H9 (cell line): ENCODE results near the gene IGSF9B. TPM values are rescaled to one million over a fixed set of nuclear protein-coding genes. Genes with fewer than 3 reads are reported as not detected.

Source experiments
- DNase-seq: peaks from one replicate; pipeline ENCODE4 v3.0.0-alpha.2; 2017
- H2AFZ ChIP-seq: one replicate; pipeline ENCODE4 v1.6.1; 2013; ENCODE audit warnings: mild to moderate bottlenecking, low read length, control low read depth, moderate library complexity
- H2AK5ac ChIP-seq: 2 replicates; pipeline ENCODE4 v1.6.1; 2013; ENCODE audit warnings: low read length, control low read depth, mixed read lengths; ENCODE audit not compliant: insufficient read length
- H2BK120ac ChIP-seq: one replicate; pipeline ENCODE4 v1.6.1; 2013; ENCODE audit warnings: low read depth, mild to moderate bottlenecking, low read length, control low read depth, inconsistent platforms; ENCODE audit not compliant: poor library complexity, severe bottlenecking
- H2BK12ac ChIP-seq: 2 replicates; pipeline ENCODE4 v1.6.1; 2013; ENCODE audit warnings: low read length, control low read depth, mixed read lengths, low read depth; ENCODE audit not compliant: insufficient read length
- H2BK15ac ChIP-seq: 2 replicates; pipeline ENCODE4 v1.6.1; 2013; ENCODE audit warnings: low read depth, low read length, control low read depth
- H2BK20ac ChIP-seq: one replicate; pipeline ENCODE4 v1.6.1; 2013; ENCODE audit warnings: low read depth, mild to moderate bottlenecking, low read length, control low read depth, inconsistent platforms; ENCODE audit not compliant: poor library complexity, severe bottlenecking
- H2BK5ac ChIP-seq: 2 replicates; pipeline ENCODE4 v1.6.1; 2013; ENCODE audit warnings: low read length, control low read depth, mixed read lengths; ENCODE audit not compliant: insufficient read length
- H3K14ac ChIP-seq: 2 replicates; pipeline ENCODE4 v1.6.1; 2013; ENCODE audit warnings: low read length, control low read depth; ENCODE audit not compliant: insufficient read depth
- H3K18ac ChIP-seq: 2 replicates; pipeline ENCODE4 v1.6.1; 2013; ENCODE audit warnings: low read depth, mild to moderate bottlenecking, mixed read lengths, low read length, control low read depth; ENCODE audit not compliant: insufficient read length
- H3K23ac ChIP-seq: 2 replicates; pipeline ENCODE4 v1.6.1; 2013; ENCODE audit warnings: low read length, control low read depth, mixed read lengths, low read depth; ENCODE audit not compliant: insufficient read length
- H3K23me2 ChIP-seq: 2 replicates; pipeline ENCODE4 v1.6.1; 2013; ENCODE audit warnings: low read depth, mild to moderate bottlenecking, mixed read lengths, low read length, control low read depth; ENCODE audit not compliant: insufficient read length, poor library complexity, severe bottlenecking
- H3K27ac ChIP-seq: 2 replicates; pipeline ENCODE4 v1.5.1; 2013; ENCODE audit warnings: low read length, control low read depth, mixed read lengths, low read depth; ENCODE audit not compliant: insufficient read length
- H3K27me3 ChIP-seq: 2 replicates; pipeline ENCODE4 v1.6.1; 2013; ENCODE audit warnings: low read length, control low read depth, inconsistent platforms; ENCODE audit not compliant: insufficient read depth
- H3K4ac ChIP-seq: 2 replicates; pipeline ENCODE4 v1.6.1; 2013; ENCODE audit warnings: low read depth, mild to moderate bottlenecking, control low read depth, inconsistent platforms, low read length, moderate library complexity
- H3K4me1 ChIP-seq: 2 replicates; pipeline ENCODE4 v1.6.1; 2013; ENCODE audit warnings: low read length, control low read depth, inconsistent platforms; ENCODE audit not compliant: insufficient read depth
- H3K4me2 ChIP-seq: 2 replicates; pipeline ENCODE4 v1.6.1; 2013; ENCODE audit warnings: low read length, control low read depth, mixed read lengths; ENCODE audit not compliant: insufficient read length, insufficient read depth
- H3K56ac ChIP-seq: 2 replicates; pipeline ENCODE4 v1.6.1; 2013; ENCODE audit warnings: low read depth, mild to moderate bottlenecking, mixed read lengths, low read length, control low read depth; ENCODE audit not compliant: insufficient read length
- H3K79me1 ChIP-seq: 2 replicates; pipeline ENCODE4 v1.6.1; 2013; ENCODE audit warnings: low read depth, mild to moderate bottlenecking, moderate library complexity, low read length, control low read depth, inconsistent platforms; ENCODE audit not compliant: insufficient read depth, poor library complexity, severe bottlenecking
- H3K79me2 ChIP-seq: 2 replicates; pipeline ENCODE4 v1.6.1; 2013; ENCODE audit warnings: low read length, control low read depth, inconsistent platforms; ENCODE audit not compliant: insufficient read depth
- H3K9ac ChIP-seq: 2 replicates; pipeline ENCODE4 v1.6.1; 2013; ENCODE audit warnings: low read length, control low read depth, mixed read lengths; ENCODE audit not compliant: insufficient read length; ENCODE audit errors: extremely low read depth
- H3K9me3 ChIP-seq: one replicate; pipeline ENCODE4 v1.6.1; 2013; ENCODE audit warnings: low read depth, low read length, inconsistent platforms; ENCODE audit not compliant: control insufficient read depth
- H3T11ph ChIP-seq: one replicate; pipeline ENCODE4 v1.6.1; 2013; ENCODE audit warnings: mild to moderate bottlenecking, low read length, control low read depth, inconsistent platforms
- H4K20me1 ChIP-seq: one replicate; pipeline ENCODE4 v1.6.1; 2013; ENCODE audit not compliant: control insufficient read depth, insufficient read length, insufficient read depth
- H4K5ac ChIP-seq: 2 replicates; pipeline ENCODE4 v1.6.1; 2013; ENCODE audit warnings: low read depth, mild to moderate bottlenecking, mixed read lengths, low read length, control low read depth; ENCODE audit not compliant: insufficient read length
- H4K8ac ChIP-seq: replicated peaks from 2 replicates; pipeline ENCODE4 v1.6.1; 2013; ENCODE audit warnings: low read length, control low read depth, mixed read lengths, low read depth; ENCODE audit not compliant: insufficient read length
- H4K91ac ChIP-seq: 2 replicates; pipeline ENCODE4 v1.6.1; 2013; ENCODE audit warnings: low read depth, mild to moderate bottlenecking, moderate library complexity, mixed read lengths, low read length, control low read depth; ENCODE audit not compliant: insufficient read length
- H3K27ac Mint-ChIP-seq, 3 experiments: 2 replicates in 2 of 3; 3 replicates in 1 of 3; pipeline ENCODE4 v1.8.0; 2020 to 2021; ENCODE audit warnings: mixed read lengths in 3 of 3, mild to moderate bottlenecking in 1 of 3, moderate library complexity in 1 of 3
- H3K27me3 Mint-ChIP-seq: 2 replicates; pipeline ENCODE4 v1.8.0; 2021; ENCODE audit warnings: low read depth, mild to moderate bottlenecking, moderate library complexity, mixed read lengths
- H3K36me3 Mint-ChIP-seq, 3 experiments: 2 replicates in 2 of 3; 3 replicates in 1 of 3; pipeline ENCODE4 v1.8.0; 2020 to 2021; ENCODE audit warnings: low read depth in 3 of 3, mixed read lengths in 3 of 3; ENCODE audit not compliant: insufficient read depth in 1 of 3
- H3K4me1 Mint-ChIP-seq, 2 experiments: 2 replicates each; pipeline ENCODE4 v1.8.0; 2020; ENCODE audit warnings: mixed read lengths in 2 of 2
- H3K4me3 Mint-ChIP-seq, 2 experiments: 2 replicates in 1 of 2; 3 replicates in 1 of 2; pipeline ENCODE4 v1.8.0; 2020 to 2021; ENCODE audit warnings: mild to moderate bottlenecking in 2 of 2, mixed read lengths in 2 of 2, moderate library complexity in 1 of 2
- H3K9me3 Mint-ChIP-seq, 2 experiments: 2 replicates in 1 of 2; 3 replicates in 1 of 2; pipeline ENCODE4 v1.8.0; 2020; ENCODE audit warnings: mild to moderate bottlenecking in 2 of 2, mixed read lengths in 2 of 2, moderate library complexity in 1 of 2
- WGBS: extraction: QIAGEN DNeasy Blood & Tissue Kit; methylation state at CpG from one replicate; pipeline ENCODE4 v1.1.7; 2013; ENCODE audit warnings: missing lambda C conversion rate, low lambda C conversion rate, mixed read lengths; ENCODE audit not compliant: insufficient read length; ENCODE audit errors: extremely low coverage; 5-methylcytosine and 5-hydroxymethylcytosine counted together
- total RNA-seq: library from RNA; stranded (reverse); gene quantifications from 2 replicates; pipeline ENCODE4 v1.2.1, GENCODE V29; 2021
- TF ChIP-seq, protein P1 (sequence below): fragments of 200-600 bp; sonication (generic); conservative IDR thresholded peaks from 3 replicates; pipeline ENCODE4 v1.8.0; 2021; ENCODE audit warnings: antibody characterized with exemption, mild to moderate bottlenecking

The IGSF9B gene
- total RNA-seq, 1 experiment from 2014 or later: 25.7 TPM

DNA sequence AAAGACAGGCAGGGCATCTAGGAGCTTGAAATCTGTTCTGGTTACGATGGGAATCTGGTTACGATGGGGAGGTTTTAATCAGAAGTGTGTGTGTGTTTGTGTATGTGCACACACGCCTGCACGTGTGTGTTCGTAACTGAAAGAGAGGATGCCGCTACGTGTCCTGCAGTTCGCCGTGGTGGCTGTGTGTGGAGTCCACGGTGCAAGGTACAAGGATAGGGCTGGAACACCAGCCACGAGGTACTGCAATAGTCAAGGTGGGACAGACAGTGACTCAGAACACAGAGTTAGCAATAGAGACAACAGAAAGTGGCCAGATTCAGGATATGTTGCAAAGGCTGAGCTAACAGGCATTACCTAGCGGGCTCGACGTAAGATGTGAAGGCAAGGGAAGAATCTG lies 46.7 kb downstream of the IGSF9B start:
- Histone ChIP-seq H3K14ac (no peak overlapping the region), H3K18ac (no peak overlapping the region), H3K4ac (no peak overlapping the region), H4K8ac (no peak overlapping the region), H2BK15ac (no peak overlapping the region), H3K79me1 (no peaks in the 10 kb centered on the region), H2BK20ac (no peak overlapping the region), H3K27ac (no peak overlapping the region), H3K23ac (no peak overlapping the region), H3K79me2 (no peaks in the 10 kb centered on the region), H2AK5ac (no peak overlapping the region), H3K4me1 (no peaks in the 10 kb centered on the region), H3K4me2 (no peak overlapping the region), H3T11ph (no peak overlapping the region), H4K91ac (no peak overlapping the region), H3K9ac (no peak overlapping the region), H3K23me2 (no peaks in the 10 kb centered on the region), H4K5ac (no peak overlapping the region), H3K27me3 (no peaks in the 10 kb centered on the region), H3K56ac (no peak overlapping the region), H2BK120ac (no peak overlapping the region), H2BK5ac (no peak overlapping the region), H2AFZ (no peak overlapping the region), H3K9me3 (no peaks in the 10 kb centered on the region), H2BK12ac (no peak overlapping the region), H4K20me1 (no peaks in the 10 kb centered on the region)
- Mint-ChIP-seq H3K27ac (no peak overlapping the region), H3K4me3 (no peak overlapping the region), H3K27me3 (no peaks in the 10 kb centered on the region), H3K36me3 (peaks cover 31 to 64% (median 48%) of the 10 kb centered on the region in 3 experiments; a peak in 6 of 7 replicates), H3K4me1 (no peaks in the 10 kb centered on the region), H3K9me3 (no peaks in the 10 kb centered on the region)
- TF ChIP-seq, protein P1, sequence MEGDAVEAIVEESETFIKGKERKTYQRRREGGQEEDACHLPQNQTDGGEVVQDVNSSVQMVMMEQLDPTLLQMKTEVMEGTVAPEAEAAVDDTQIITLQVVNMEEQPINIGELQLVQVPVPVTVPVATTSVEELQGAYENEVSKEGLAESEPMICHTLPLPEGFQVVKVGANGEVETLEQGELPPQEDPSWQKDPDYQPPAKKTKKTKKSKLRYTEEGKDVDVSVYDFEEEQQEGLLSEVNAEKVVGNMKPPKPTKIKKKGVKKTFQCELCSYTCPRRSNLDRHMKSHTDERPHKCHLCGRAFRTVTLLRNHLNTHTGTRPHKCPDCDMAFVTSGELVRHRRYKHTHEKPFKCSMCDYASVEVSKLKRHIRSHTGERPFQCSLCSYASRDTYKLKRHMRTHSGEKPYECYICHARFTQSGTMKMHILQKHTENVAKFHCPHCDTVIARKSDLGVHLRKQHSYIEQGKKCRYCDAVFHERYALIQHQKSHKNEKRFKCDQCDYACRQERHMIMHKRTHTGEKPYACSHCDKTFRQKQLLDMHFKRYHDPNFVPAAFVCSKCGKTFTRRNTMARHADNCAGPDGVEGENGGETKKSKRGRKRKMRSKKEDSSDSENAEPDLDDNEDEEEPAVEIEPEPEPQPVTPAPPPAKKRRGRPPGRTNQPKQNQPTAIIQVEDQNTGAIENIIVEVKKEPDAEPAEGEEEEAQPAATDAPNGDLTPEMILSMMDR: no peak
- WGBS: no CpG with 5 or more reads among the region's 14 CpGs
- DNase-seq: no peak
